Measurements from ENCODE around the gene ATG16L2.

GRCh38 chr11:72844356-72844755 is 30.1 kb downstream of the ATG16L2 start:
- TF ChIP-seq CTCF (IDR thresholded peaks at IDR 0.05) (no peak), EZH2 (IDR thresholded peaks at IDR 0.05; ENCODE audit: borderline replicate concordance, insufficient read depth, low read depth, low read length, poor library complexity, severe bottlenecking) (no peak)
